HG03565 (cell line): ENCODE results near the gene COPS9.

Source experiments
- ATAC-seq: cut with Tn5 transposase; IDR thresholded peaks from one replicate; pipeline ENCODE4 v1.9.1; 2021; ENCODE audit warnings: mild to moderate bottlenecking, moderate library complexity; ENCODE audit not compliant: unreplicated experiment

Gene COPS9

GRCh38 chr2:240166761-240167587 lies 30.9 kb upstream of the COPS9 start:
- ATAC-seq: no peak

GRCh38 chr2:240166191-240166590 lies 30.1 kb upstream of the COPS9 start:
- no peak for ATAC-seq

- no peak for ATAC-seq
Observed at GRCh38 chr2:240165661-240166060, 29.6 kb upstream of the COPS9 start.

DNA sequence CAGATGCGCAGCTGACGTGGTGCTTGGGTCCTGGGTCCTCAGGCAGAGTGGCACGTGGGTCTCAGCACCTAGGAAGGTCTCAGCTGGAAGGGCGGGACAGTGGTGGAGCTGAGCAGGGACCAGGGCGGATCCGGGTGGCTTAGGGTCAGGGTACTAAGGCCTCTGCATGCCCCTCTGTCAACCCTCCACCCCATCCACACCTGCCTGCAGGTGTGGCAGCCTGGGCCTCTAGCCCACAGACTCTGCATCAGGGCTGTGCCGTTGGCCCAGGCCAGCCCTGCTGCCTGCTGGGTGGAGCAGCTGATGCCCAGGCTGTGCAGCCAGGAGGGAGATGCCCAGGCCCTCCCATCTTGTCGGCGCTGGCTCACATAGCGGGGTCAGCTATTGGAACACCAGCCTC lies 28.9 kb upstream of the COPS9 start:
- ATAC-seq: no peak

DNA sequence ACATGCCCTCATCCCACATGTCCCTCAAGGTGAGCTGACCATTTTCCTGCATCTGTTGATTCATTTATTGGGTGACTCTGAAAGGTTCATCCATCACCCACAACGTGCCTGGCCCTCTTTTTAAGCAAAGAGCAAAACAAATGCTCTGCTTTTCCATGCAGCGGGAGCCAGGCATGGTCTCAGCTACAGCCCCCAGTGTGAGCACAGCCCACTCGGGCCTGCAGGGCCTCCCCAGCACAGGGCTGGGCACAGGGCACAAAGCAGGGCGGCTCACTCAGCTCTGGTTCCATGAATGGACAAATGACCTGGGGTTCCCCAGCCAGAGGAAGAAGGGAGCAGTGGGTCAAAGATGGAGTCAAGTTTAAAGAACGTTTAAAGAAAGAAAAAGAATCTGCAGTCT lies 28.5 kb upstream of the COPS9 start:
- no peak for ATAC-seq

DNA sequence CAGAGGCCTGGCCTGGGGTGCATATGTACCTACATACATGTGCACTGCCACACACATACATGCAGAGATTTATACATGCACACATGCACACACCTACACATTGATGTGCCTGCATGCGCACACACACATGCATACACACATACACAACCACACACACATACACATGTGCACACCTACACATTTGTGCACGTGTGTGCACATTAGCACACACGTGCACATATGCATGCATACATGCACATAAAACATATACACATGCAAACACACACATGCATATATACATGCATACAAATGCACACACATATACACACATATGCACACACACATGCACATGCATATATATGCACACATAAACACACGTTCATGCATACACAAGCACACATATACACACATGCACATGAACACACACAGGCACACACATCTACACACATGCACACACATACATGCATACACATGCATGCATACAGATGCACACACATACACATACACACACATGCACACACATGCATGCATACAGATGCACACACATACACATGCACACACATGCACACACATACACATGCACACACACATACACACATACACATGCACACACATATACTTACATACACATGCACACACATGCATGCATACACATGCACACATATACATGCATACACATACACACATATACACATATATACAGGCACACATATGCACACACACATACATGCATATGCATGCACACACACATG lies 27.9 kb upstream of the COPS9 start:
- ATAC-seq: no peak

GRCh38 chr2:240162939-240163714 lies 27.0 kb upstream of the COPS9 start:
- ATAC-seq: no peak

GRCh38 chr2:240162531-240162930 lies 26.4 kb upstream of the COPS9 start:
- no peak for ATAC-seq

DNA sequence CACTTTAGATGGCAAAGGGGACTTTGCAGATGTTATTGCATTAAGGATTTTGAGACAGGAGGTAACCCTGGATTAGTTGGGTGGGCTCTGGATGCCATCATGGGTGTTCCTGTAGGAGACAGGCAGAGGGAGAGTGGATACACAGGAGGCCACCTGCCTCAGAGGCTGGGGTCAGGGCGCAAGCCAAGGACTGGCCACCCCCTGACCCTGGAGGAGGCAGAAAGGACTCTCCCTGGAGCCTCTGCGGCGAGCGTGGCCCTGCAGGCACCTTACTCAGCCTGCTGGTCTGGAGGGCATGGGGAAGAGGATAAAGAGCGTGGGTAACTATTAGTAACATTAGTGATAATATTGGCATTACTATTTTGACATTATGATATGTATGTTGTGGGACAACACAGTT lies 25.9 kb upstream of the COPS9 start:
- no peak for ATAC-seq

- ATAC-seq: no peak
Observed at GRCh38 chr2:240161087-240161750, 25.1 kb upstream of the COPS9 start.

DNA sequence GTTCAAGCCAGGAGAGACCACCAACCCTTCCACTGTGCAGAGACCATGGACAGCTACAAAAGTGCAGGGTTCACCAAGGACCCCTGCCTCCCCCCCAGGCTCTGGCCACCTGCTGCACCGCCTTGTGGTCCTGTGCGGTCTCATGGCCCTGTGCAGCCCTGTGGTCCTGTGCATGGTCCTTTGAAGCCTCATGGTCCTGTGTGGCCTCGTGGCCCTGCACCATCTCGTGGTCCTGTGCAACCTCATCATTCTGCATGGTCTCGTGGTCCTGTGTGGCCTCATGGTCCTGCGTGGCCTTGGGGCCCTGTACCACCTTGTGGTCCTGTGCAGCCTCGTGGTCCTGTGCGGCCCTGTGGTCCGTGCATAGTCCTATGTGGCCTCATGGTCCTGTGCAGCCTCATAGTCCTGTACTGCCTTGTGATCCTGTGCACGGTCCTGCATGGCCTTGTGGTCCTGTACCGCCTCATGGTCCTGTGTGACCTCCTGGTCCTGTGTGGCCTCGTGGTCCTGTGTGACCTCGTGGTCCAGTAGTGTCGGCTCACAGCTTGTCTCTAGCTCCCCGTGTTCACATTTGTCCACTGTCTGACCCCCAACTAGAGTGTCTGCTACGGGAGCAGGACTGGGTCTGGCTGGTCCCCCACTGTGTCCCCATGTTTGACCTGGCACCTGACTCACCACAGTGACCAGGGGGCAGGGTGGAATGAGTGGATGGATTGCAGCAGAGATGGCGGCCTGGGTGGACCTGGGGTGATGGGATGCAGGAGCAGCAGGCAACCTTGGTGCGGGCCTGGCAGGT lies 24.4 kb upstream of the COPS9 start:
- no peak for ATAC-seq

DNA sequence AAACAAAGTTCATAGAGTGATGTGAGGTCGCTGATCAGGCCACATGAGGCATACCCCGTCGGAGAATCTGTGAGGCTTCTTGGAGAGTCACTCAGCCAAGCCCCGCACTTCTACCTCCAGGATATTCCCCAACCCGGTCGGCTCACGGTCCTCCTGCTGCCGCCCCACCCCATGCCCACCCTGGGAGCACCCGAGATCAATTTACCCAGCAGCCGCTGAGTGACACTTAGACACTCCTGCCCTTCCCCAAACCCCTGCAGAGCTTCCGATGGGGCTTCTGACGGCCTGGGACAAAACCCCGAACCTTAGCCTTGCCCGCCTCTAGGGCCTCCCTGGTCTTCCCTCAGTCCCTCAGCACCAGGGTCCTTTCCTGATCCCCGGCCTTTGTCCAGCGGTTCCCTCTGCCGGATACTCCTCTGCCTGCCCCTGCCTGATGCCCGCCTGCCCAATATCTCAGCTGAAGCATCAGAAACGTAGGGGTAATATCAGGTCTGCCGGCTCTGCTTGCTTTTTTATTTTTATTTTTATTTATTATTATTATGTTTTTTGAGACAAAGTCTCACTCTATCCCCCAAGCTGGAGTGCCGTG lies 23.2 kb upstream of the COPS9 start:
- no peak for ATAC-seq

DNA sequence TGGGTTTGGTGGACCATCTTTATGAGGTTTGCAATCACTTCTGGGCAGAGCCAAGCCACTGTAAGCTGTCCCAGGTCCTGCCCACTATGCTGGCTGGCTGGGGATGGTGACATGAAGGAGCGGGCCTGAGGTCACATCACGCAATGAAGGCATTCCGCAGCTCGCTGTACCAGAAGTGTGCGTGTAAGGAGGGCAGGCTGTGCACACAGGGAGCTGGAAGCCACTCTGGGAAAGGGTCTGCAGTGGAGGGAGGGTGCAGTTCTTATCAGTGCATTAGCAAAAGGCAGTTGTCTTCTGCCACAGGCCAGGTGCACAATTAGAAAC lies 21.0 kb upstream of the COPS9 start:
- ATAC-seq: no peak

- ATAC-seq: no peak
Observed at GRCh38 chr2:240156435-240157146, 20.5 kb upstream of the COPS9 start.

DNA sequence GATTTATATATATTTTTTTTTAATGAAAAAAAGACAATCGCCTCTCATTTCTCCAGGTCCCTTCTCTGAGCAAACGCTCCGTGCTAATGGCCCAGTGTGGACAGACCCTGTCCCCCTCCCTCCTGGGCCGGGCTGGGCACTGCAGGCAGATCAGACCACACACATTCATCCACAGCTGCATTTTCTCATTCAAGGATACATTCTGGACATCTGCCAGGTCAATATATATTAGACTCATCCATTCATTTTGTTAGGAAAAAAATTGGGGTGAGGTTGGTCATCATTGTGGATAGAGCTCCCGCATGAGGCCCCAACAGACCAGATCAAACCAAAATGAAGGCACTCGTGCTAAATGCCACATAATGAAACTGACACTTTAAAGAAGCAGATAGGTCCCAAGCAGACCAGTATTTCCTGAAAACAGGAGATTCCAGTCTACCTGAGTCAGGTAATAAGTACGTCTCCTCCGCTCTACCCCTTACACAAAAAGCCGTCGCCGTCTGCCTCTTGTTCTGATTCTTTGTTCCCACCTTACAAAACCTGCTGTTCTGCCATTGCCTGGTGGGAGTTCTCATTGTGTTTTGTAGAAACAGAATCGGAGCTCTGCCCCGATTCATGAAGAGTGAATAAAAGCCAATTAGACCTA lies 19.8 kb upstream of the COPS9 start:
- ATAC-seq: no peak

- no peak for ATAC-seq
Observed at GRCh38 chr2:240155048-240155744, 19.1 kb upstream of the COPS9 start.

- ATAC-seq: no peak
Observed at GRCh38 chr2:240154606-240155005, 18.5 kb upstream of the COPS9 start.

- no peak for ATAC-seq
Observed at GRCh38 chr2:240153418-240153817, 17.3 kb upstream of the COPS9 start.
